Naive thymus-derived CD8-positive, alpha-beta T cell (primary cell): ENCODE results near the gene MIAT. TPM values are rescaled to one million over a fixed set of nuclear protein-coding genes. Genes with fewer than 3 reads are reported as not detected.
"Not testable (repeated sequence)": the region's sequence is repeated elsewhere in the genome, so short reads cannot be mapped to it uniquely, and the experiment has no call there.

ENCODE experiments used
- ATAC-seq, 2 donors: fragments of 150-1000 bp; cut with Tn5 transposase in 1 of 2; sonication (Bioruptor Pico), chemical (Tn5 transposase) in 1 of 2; 1 replicate in 1 of 2; 2 replicates in 1 of 2; pipeline ENCODE4 v1.10.0; 2021; ENCODE audit warnings: mild to moderate bottlenecking in 2 of 2, moderate library complexity in 2 of 2
- POLR2A ChIA-PET: fragments of 350-600 bp; sonication (Branson Sonifier 250); formaldehyde crosslinking; loops from one replicate; lab custom pipeline; 2021; ENCODE audit warnings: antibody characterized with exemption; lab: Charles Lee
- DNase-seq, 10 donors: peaks; one replicate each; pipeline versions ENCODE4 v3.0.0 to v3.0.0-alpha.2; 2020 to 2022
- H3K27ac Mint-ChIP-seq, 10 donors: one replicate each; pipeline ENCODE4 v1.8.0; 2020 to 2022; ENCODE audit warnings: mild to moderate bottlenecking in 10 of 10, mixed read lengths in 10 of 10, moderate library complexity in 4 of 10, inconsistent platforms in 1 of 10
- H3K27me3 Mint-ChIP-seq, 5 donors: one replicate each; pipeline ENCODE4 v1.8.0; 2021 to 2022; ENCODE audit warnings: mixed read lengths in 5 of 5
- H3K36me3 Mint-ChIP-seq, 3 donors: one replicate each; pipeline ENCODE4 v1.8.0; 2020 to 2022; ENCODE audit warnings: mixed read lengths in 3 of 3, mild to moderate bottlenecking in 2 of 3, inconsistent platforms in 1 of 3
- H3K4me1 Mint-ChIP-seq, 4 donors: one replicate each; pipeline ENCODE4 v1.8.0; 2021 to 2022; ENCODE audit warnings: mixed read lengths in 4 of 4
- H3K4me3 Mint-ChIP-seq, 10 donors: one replicate each; pipeline ENCODE4 v1.8.0; 2020 to 2022; ENCODE audit warnings: mild to moderate bottlenecking in 10 of 10, mixed read lengths in 10 of 10, moderate library complexity in 6 of 10, inconsistent platforms in 1 of 10
- H3K9me3 Mint-ChIP-seq, 9 donors: one replicate each; pipeline ENCODE4 v1.8.0; 2020 to 2022; ENCODE audit warnings: mixed read lengths in 9 of 9, mild to moderate bottlenecking in 3 of 9, inconsistent platforms in 1 of 9, moderate library complexity in 1 of 9
- polyA plus RNA-seq, 3 donors: library from polyadenylated mRNA; unstranded; fragments of 300-500 nt; fragmentation: Illumina TruSeq; gene quantifications; one replicate each; pipeline ENCODE4 v1.2.3, GENCODE V29; 2021
- total RNA-seq, 8 experiments: library from RNA in 2 of 8; stranded (reverse) in 2 of 8; gene quantifications; one replicate each; pipeline ENCODE4 v1.2.3 and lab custom pipeline; 2021 to 2026

The MIAT gene
- 100 to 1,000 TPM; 357 to 362 TPM for total RNA-seq
- under 1 TPM; 0.06 to 0.76 (median 0.63) TPM for polyA plus RNA-seq
- 13.5 to 967 (median 93.3) reads per million in 6 experiments for total RNA-seq (lab: John Stamatoyannopoulos, UW)

DNA sequence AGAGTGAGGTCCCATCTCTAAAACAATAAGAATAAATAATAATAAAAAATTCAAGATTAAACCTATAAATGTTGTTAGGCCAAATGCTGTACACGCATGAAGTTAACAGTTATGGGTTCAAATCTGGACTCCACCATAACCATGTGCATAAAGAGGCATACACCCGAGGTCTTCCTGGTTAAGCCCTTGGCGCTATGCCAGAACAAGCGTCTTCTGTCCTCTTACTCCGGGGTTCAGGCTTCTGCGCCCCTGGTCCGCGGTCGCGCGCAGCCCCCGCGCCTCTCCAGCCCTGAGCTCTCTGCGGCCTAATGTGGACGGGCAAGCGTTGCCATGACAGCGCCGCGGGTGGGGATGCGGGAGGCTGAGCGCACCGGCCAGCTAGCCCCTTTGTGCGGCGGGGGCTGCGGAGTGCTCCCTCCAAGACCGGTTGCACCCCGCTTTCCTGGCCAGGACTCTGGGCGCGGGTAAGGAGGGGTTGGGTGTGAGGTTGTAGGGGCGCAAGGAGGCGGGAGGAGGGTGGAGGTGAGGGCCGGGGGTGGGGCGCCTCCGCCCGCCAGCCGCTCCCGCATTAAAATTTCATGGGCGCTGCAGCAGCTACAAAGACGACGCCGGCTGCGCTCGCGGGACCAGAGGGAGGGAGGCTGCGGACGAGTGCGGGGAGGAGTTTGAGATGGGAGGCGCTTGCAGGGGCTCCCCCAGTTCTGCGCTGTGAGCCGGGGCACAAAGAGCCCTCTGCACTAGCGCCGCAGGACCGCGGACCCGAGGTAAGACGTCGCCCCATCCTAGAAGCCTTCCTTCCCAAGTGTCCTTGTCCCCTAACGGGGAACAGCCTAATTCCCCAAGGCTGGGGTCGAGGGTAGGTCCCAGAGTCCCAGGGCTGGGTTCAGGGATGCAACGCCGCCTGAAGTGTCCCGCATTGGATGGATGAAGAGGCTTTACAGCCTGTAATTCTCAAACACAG lies at the start of gene MIAT:
TSS of gene MIAT (plus strand) at position 698 of the 961 bp plus-strand sequence.
- peaks cover 0 to 5% (median 0%) of the 10 kb centered on the region in 5 donors for H3K27me3 Mint-ChIP-seq
- ATAC-seq (peak; percentile 93), DNase-seq (peak; percentile 56 to 81 (median 64))
- H3K36me3 Mint-ChIP-seq: no peaks in the 10 kb centered on the region
- H3K27ac Mint-ChIP-seq: peak within 1 kb of the TSS; percentile 59 to 90 (median 87)
- no peaks in the 10 kb centered on the region for H3K9me3 Mint-ChIP-seq
- peaks cover 13 to 35% (median 28%) of the 10 kb centered on the region in 4 donors for H3K4me1 Mint-ChIP-seq
- POLR2A ChIA-PET: interaction anchor here (0.7 to 7.2 kb wide), 6 partner anchors 9 to 174 kb away, joined by 3 to 55 read pairs (median 4); partner anchors contain the start of genes HPS4 and SRRD
- H3K4me3 Mint-ChIP-seq: peak within 1 kb of the TSS; percentile 85 to 96 (median 92)

DNA sequence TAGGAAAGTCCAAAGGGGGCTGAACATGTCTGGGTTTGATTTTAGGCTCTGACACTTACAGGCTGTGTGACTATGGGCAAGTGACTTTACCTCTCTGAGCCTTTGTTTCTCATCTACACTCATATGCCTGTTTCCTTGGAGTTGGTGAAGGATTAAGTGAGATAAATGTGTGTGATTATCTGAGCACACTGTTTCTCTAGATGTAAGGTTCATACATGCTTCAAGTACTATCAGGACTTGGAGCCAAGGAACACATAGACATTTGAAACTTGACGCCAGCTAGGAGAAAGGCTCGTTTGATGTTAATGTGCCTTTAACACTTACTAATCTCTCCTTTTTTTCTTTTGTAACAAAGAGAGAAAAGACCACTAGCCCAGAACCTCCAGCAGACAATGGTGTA lies 49.3 kb upstream of the MIAT start:
- Mint-ChIP-seq H3K27me3 (no peaks in the 10 kb centered on the region), H3K9me3 (no peaks in the 10 kb centered on the region), H3K4me3 (no peak overlapping the region), H3K36me3 (no peaks in the 10 kb centered on the region), H3K4me1 (peaks cover 19 to 37% (median 26%) of the 10 kb centered on the region in 4 donors), H3K27ac (peak overlapping the region in 1 of 10 donors; percentile 9)
- DNase-seq (no peak), ATAC-seq (no peak)
- POLR2A ChIA-PET: interaction anchor here (0.7 to 1.1 kb wide), 2 partner anchors 24 to 27 kb away, joined by 3 to 5 read pairs; no protein-coding TSS in a partner anchor

DNA sequence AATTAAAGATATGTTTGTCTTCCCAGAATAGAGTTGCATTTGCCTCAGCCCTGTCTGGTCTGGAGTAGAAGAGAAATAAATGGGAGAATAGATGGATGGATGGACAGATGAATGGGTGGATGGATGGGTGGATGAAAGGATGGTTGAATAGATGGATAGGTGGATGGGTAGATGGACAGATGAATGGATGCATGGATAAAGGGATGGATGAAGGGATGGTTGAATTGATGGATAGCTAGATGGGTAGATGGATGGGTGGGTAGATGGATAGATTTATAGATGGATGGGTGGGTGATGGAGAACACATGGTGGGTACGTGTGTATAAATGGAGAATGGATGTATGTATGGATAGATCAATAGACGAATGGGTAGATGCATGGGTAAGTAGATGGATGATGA lies 48.1 kb upstream of the MIAT start:
- peaks cover 17 to 36% (median 24%) of the 10 kb centered on the region in 4 donors for H3K4me1 Mint-ChIP-seq
- H3K27me3 Mint-ChIP-seq: no peaks in the 10 kb centered on the region
- H3K4me3 Mint-ChIP-seq: no peak overlapping the region
- H3K36me3 Mint-ChIP-seq: no peaks in the 10 kb centered on the region
- DNase-seq (no peak), ATAC-seq (no peak)
- POLR2A ChIA-PET: no interaction called here
- H3K9me3 Mint-ChIP-seq: no peaks in the 10 kb centered on the region
- H3K27ac Mint-ChIP-seq: peak overlapping the region in 2 of 10 donors; percentile 2 to 57

DNA sequence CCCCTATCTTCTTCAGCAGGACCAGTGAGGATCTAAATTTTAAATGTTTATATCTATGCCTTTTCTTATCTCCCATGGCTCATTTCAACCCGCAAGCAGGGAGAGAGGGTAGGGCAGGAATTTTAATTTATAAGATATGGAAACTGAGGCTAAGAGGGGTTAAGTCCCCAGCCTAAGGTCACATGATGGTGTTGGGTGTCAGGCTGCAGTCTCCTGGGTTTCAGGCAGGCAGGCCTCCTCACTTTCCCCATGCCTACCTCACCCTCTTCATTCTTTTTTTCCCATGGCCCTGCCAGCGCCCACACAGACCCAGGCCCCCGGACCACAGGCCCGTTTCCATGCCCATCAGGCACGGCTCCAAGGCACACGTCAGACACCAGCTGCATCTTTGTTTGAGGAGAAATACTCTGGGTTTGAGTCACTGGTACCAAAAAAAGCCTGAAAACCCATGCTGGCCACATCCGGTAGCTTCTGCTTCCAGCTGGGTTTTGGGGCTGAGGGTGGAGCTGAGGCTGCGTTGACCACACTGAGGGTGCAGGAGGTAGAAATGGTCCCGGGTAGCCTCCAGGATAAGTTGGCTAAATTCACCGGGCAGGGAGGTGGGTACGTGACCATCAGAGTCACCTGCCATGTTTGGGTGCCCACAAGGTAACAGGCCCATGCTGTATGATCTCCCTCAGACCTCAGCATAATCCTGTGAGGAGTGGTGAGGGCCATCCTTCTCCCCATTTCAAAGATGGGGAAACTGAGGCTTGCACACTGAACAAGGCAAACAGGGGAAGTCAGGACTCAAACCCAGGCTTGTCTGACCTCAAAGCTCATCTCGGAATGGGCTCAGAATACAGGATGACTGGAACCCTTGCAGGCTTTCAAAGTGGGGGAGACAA lies 47.1 kb upstream of the MIAT start:
- POLR2A ChIA-PET: interaction anchor here (0.6 to 0.9 kb wide), 2 partner anchors 13 to 18 kb away, joined by 3 to 4 read pairs; no protein-coding TSS in a partner anchor
- H3K27me3 Mint-ChIP-seq: no peaks in the 10 kb centered on the region
- no peaks in the 10 kb centered on the region for H3K9me3 Mint-ChIP-seq
- ATAC-seq (peak; percentile 49 to 58), DNase-seq (peak in 1 of 10 donors; percentile 22)
- H3K27ac Mint-ChIP-seq: peak overlapping the region in 7 of 10 donors; percentile 9 to 91 (median 53)
- H3K4me1 Mint-ChIP-seq: peaks cover 18 to 33% (median 23%) of the 10 kb centered on the region in 4 donors
- peak overlapping the region in 7 of 10 donors; percentile 20 to 72 (median 41) for H3K4me3 Mint-ChIP-seq
- H3K36me3 Mint-ChIP-seq: no peaks in the 10 kb centered on the region

DNA sequence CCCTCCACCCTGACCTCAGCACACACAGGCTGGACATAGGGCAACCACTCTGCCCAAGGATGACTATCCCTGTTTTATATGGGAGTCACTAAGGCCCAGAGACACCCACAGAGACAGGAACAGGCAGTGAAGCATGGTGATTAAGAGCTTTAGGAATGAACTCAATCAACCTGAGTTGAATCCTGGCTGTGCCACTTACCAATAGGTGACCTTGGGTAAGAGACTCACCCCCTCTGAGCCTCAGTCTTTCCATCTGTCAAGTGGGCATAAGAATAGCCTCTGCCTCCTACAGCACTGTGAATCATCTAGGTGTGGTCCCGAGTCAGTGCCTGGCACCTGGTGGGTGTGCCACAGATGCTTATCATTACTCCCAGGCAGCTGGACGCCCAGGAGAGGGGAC lies 46.4 kb upstream of the MIAT start:
- DNase-seq: no peak
- no peak overlapping the region for H3K27ac Mint-ChIP-seq
- H3K36me3 Mint-ChIP-seq: no peaks in the 10 kb centered on the region
- peaks cover 21 to 40% (median 24%) of the 10 kb centered on the region in 4 donors for H3K4me1 Mint-ChIP-seq
- no peaks in the 10 kb centered on the region for H3K9me3 Mint-ChIP-seq
- no peaks in the 10 kb centered on the region for H3K27me3 Mint-ChIP-seq
- ATAC-seq: no peak
- no peak overlapping the region for H3K4me3 Mint-ChIP-seq
- POLR2A ChIA-PET: interaction anchor here (0.6 to 0.9 kb wide), 4 partner anchors 14 to 32 kb away, joined by 3 to 4 read pairs (median 4); no protein-coding TSS in a partner anchor

DNA sequence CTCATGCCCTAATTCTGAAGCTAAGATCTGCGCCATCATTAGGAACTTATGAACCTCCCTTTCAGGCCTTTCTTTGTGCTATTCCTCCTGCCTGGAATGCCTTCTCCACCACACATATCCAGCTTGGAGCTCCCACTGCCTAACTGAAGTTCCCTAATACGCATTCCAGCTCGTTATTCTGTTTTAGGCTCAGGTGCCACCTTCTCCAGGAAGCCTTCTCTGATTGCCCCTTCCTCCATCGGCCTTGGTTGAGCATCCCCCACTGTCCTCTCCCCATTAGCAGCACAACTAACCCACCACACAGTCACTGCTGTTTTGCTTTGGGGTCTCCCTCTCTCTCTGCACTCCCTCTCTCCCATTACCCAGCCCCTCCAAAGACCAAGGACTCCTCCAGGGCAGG lies 44.7 kb upstream of the MIAT start:
- no peaks in the 10 kb centered on the region for H3K9me3 Mint-ChIP-seq
- no peak overlapping the region for H3K4me3 Mint-ChIP-seq
- H3K27ac Mint-ChIP-seq: peak overlapping the region in 1 of 10 donors; percentile 54
- peaks cover 29 to 57% (median 39%) of the 10 kb centered on the region in 4 donors for H3K4me1 Mint-ChIP-seq
- no peaks in the 10 kb centered on the region for H3K27me3 Mint-ChIP-seq
- POLR2A ChIA-PET: no interaction called here
- ATAC-seq: no peak
- DNase-seq: no peak
- H3K36me3 Mint-ChIP-seq: no peaks in the 10 kb centered on the region

DNA sequence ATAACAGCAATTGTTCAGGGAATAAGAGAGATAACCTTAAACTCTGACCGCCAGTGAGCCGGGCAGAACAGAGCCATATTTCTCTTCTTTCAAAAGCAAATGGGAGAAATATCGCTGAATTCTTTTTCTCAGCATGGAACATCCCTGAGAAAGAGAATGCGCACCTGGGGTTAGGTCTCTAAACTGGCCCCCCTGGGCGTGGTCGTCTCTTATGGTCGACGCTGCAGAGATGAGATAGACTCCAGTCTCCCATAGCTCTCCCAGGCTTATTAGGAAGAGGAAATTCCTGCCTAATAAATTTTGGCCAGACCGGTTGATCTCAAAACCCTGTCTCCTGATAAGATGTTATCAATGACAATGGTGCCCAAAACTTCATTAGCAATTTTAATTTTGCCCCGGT lies 43.6 kb upstream of the MIAT start:
- POLR2A ChIA-PET, H3K4me3 Mint-ChIP-seq, DNase-seq, H3K27me3 Mint-ChIP-seq, H3K9me3 Mint-ChIP-seq, ATAC-seq, H3K36me3 Mint-ChIP-seq, H3K27ac Mint-ChIP-seq: not testable (repeated sequence)
- H3K4me1 Mint-ChIP-seq: peaks cover 30 to 59% (median 41%) of the 10 kb centered on the region in 4 donors

DNA sequence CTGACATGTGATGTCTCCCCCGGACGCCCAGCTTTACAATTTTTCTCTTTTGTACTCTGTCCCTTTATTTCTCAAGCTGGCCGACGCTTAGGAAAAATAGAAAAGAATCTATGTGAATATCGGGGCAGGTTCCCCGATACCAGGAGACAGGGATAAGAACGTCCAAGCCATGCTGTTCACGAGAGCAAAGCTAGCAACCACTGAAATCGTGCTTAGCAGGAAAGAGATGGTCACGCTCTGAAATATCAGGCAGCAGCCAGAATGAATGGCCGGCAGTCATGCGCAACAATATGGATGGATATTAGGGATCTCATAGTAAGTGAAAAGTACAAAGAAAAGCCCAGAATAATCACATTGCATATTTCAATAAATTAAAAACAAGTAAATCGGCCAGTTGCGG lies 43.1 kb upstream of the MIAT start:
- no peak for DNase-seq
- Mint-ChIP-seq H3K9me3 (no peaks in the 10 kb centered on the region), H3K27me3 (no peaks in the 10 kb centered on the region), H3K4me3 (no peak overlapping the region), H3K4me1 (peaks cover 27 to 59% (median 39%) of the 10 kb centered on the region in 4 donors), H3K27ac (no peak overlapping the region), H3K36me3 (no peaks in the 10 kb centered on the region)
- no peak for ATAC-seq
- POLR2A ChIA-PET: no interaction called here

DNA sequence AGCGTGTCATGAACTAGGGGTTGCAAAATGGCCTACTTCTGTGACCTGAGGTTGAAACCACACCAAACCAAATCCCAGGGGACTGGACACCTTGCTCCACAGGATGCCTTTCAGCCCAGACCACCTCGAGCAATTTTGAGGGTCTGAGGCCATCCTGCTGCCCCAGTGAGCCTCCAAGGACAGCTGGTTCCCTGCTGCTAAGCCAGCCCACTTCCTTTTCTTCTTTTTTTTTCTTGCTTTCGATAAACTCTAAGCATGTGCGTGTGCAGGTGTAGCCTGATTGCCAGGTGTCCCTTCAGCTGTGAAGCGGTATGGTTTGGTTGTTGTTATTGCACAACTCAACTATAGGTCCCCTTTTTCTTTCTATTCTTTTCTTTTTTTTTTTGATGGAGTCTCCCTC lies 42.2 kb upstream of the MIAT start:
- H3K4me3 Mint-ChIP-seq: peak overlapping the region in 1 of 10 donors; percentile 10
- peaks cover 25 to 52% (median 32%) of the 10 kb centered on the region in 4 donors for H3K4me1 Mint-ChIP-seq
- peak in 3 of 10 donors; percentile 12 to 32 (median 24) for DNase-seq
- H3K27me3 Mint-ChIP-seq: no peaks in the 10 kb centered on the region
- POLR2A ChIA-PET: no interaction called here
- peak in 1 of 2 donors; percentile 80 for ATAC-seq
- H3K9me3 Mint-ChIP-seq: no peaks in the 10 kb centered on the region
- peak overlapping the region in 3 of 10 donors; percentile 31 to 53 (median 41) for H3K27ac Mint-ChIP-seq
- H3K36me3 Mint-ChIP-seq: no peaks in the 10 kb centered on the region

DNA sequence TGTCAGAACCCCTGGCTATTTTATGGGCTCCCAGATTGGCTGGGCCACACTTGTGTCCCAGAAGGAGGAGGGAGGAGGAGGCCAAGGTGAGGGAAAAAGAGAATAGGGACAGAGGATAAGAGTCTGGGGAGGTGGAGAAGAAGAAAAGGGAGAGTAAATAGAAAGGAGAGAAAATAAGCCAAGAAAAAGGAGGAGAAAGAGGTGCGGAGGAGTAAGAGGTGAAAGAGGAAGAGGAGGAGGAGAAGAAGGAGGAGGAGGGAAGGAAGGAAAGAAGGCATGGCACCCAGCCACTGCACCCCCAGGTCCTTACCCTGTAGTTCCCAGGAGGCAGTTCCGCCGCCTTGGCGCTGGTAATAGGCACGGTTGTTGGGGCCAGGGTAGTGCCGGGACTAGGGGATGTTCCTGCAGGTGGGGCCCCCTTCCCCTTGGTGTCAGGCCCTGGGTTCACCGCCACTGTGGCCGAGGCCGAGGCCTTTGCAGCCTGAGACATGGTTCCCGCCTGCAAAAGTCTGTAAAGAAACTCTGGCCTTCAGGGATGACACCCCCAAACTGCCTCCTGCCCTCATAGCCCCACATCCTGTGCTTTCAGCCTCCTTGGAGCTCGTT lies 41.5 kb upstream of the MIAT start:
- no peak for DNase-seq
- Mint-ChIP-seq H3K9me3 (no peaks in the 10 kb centered on the region), H3K4me3 (peak overlapping the region in 1 of 10 donors; percentile 10), H3K4me1 (peaks cover 21 to 44% (median 25%) of the 10 kb centered on the region in 4 donors), H3K27me3 (no peaks in the 10 kb centered on the region), H3K27ac (peak overlapping the region in 3 of 10 donors; percentile 41 to 77 (median 50)), H3K36me3 (no peaks in the 10 kb centered on the region)
- POLR2A ChIA-PET: interaction anchor here (1.0 kb wide), 1 partner anchor 15 kb away, joined by 3 read pairs; no protein-coding TSS in a partner anchor
- ATAC-seq: no peak

DNA sequence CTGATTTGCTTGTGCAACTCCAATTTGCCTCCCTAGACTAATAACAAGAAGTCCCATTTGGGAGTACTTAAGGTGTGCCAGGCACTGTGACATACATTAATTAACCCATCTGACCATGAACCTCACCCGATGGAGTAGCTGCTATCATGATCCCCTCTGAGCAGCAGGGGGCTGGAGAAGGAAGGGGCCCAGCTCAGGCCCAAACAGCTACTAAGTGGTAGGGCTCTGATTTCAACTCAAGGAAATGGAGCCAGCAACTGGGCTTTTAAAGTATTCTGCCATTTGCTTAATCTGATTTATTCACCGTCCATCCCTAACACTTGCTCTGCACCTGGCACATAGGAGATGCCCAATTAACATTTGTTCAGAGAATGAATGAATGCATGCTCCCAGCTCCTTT lies 40.7 kb upstream of the MIAT start:
- Mint-ChIP-seq H3K4me1 (peaks cover 21 to 44% (median 25%) of the 10 kb centered on the region in 4 donors), H3K36me3 (no peaks in the 10 kb centered on the region), H3K9me3 (no peaks in the 10 kb centered on the region), H3K27ac (peak overlapping the region in 4 of 10 donors; percentile 25 to 79 (median 64)), H3K27me3 (no peaks in the 10 kb centered on the region), H3K4me3 (peak overlapping the region in 1 of 10 donors; percentile 24)
- ATAC-seq: no peak
- POLR2A ChIA-PET: interaction anchor here (0.5 to 1.0 kb wide), 3 partner anchors 15 to 22 kb away, joined by 3 read pairs; no protein-coding TSS in a partner anchor
- no peak for DNase-seq
